IPS DF 6.9 (cell line): Measurements from ENCODE around the gene THSD7B.

Source experiments
- DNase-seq: peaks from one replicate; pipeline ENCODE4 v3.0.0-alpha.2; 2013; ENCODE audit warnings: low read depth, low spot score
- H3K27ac ChIP-seq: one replicate; pipeline ENCODE4 v1.5.1; 2013; ENCODE audit warnings: low read length, control low read depth
- H3K27me3 ChIP-seq: 2 replicates; pipeline ENCODE4 v1.6.1; 2013; ENCODE audit warnings: mild to moderate bottlenecking, low read length; ENCODE audit not compliant: control insufficient read depth, insufficient read depth
- H3K36me3 ChIP-seq: 2 replicates; pipeline ENCODE4 v1.6.1; 2013; ENCODE audit warnings: low read length; ENCODE audit not compliant: control insufficient read depth, insufficient read depth
- H3K4me1 ChIP-seq: 2 replicates; pipeline ENCODE4 v1.6.1; 2013; ENCODE audit warnings: low read length; ENCODE audit not compliant: control insufficient read depth, insufficient read depth
- H3K4me3 ChIP-seq: 2 replicates; pipeline ENCODE4 v1.5.1; 2013; ENCODE audit warnings: mild to moderate bottlenecking, low read length
- H3K9me3 ChIP-seq: 2 replicates; pipeline ENCODE4 v1.6.1; 2013; ENCODE audit warnings: low read length, inconsistent platforms; ENCODE audit not compliant: control insufficient read depth, insufficient read depth
- WGBS: extraction: QIAGEN DNeasy Blood & Tissue Kit; methylation state at CpG from one replicate; pipeline ENCODE4 v1.1.7; 2013; ENCODE audit warnings: mixed read lengths, missing lambda C conversion rate; ENCODE audit not compliant: insufficient read length, insufficient coverage; 5-methylcytosine and 5-hydroxymethylcytosine counted together

Gene THSD7B

GRCh38 chr2:137190411-137191195 lies 425.3 kb downstream of the THSD7B start:
- no CpG with 5 or more reads among the region's 13 CpGs for WGBS
- no peaks in the 10 kb centered on the region for H3K4me1 ChIP-seq
- no peaks in the 10 kb centered on the region for H3K27me3 ChIP-seq
- no peaks in the 10 kb centered on the region for H3K36me3 ChIP-seq
- no peak overlapping the region for H3K4me3 ChIP-seq
- no peak overlapping the region for H3K27ac ChIP-seq
- no peaks in the 10 kb centered on the region for H3K9me3 ChIP-seq
- DNase-seq: no peak

DNA sequence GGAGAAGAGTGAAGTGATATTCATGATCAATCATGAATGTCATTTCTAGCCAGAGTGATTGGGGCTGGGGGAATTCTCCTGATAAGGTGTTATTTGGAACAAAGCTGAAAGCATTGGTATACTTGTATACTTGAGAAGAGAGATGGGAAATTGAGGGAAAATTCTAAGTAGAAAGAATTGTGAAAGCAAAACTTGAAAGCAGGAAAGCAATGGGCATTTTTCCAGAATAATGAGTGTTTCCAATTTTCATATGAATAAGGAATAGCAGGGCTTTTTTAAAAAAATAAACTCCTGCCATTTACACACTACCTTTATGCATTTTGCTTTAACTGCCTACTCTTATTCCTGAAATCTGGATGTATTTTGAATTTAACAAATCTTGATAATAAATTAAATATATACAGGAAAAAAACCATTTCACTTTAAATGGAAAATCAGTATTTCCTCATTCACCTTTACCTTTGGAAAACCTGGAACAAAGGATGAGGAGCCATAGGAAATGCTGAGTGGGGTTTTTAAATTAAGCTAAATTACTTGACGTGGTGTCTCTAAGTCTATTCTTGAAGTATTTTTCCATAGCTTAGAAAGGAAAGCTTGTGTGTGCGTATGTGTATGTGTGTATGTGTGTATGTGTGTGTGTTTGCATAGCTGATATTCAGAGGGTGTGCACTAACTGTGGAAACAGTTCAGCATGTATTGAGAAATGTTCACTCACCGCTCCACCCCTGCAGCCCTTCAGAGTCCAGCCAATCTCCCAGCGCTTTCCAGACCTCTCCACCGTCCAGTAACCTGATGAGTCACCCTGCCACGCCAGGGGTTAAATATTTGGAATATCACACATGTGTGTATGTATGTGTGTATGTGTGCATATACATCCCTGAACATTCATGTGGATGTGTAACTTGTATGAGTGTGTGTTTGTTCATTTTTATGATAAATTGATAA lies 427.3 kb downstream of the THSD7B start:
- no CpG with 5 or more reads among the region's 6 CpGs for WGBS
- DNase-seq: no peak
- no peak overlapping the region for H3K27ac ChIP-seq
- no peaks in the 10 kb centered on the region for H3K9me3 ChIP-seq
- H3K4me1 ChIP-seq: no peaks in the 10 kb centered on the region
- H3K27me3 ChIP-seq: no peaks in the 10 kb centered on the region
- no peak overlapping the region for H3K4me3 ChIP-seq
- no peaks in the 10 kb centered on the region for H3K36me3 ChIP-seq

- H3K27ac ChIP-seq: no peak overlapping the region
- WGBS: no CpG with 5 or more reads among the region's 3 CpGs
- H3K27me3 ChIP-seq: no peaks in the 10 kb centered on the region
- DNase-seq: no peak
- no peaks in the 10 kb centered on the region for H3K9me3 ChIP-seq
- H3K4me1 ChIP-seq: no peaks in the 10 kb centered on the region
- H3K36me3 ChIP-seq: no peaks in the 10 kb centered on the region
- H3K4me3 ChIP-seq: no peak overlapping the region
Observed at GRCh38 chr2:137193401-137193800, 428.1 kb downstream of the THSD7B start.

DNA sequence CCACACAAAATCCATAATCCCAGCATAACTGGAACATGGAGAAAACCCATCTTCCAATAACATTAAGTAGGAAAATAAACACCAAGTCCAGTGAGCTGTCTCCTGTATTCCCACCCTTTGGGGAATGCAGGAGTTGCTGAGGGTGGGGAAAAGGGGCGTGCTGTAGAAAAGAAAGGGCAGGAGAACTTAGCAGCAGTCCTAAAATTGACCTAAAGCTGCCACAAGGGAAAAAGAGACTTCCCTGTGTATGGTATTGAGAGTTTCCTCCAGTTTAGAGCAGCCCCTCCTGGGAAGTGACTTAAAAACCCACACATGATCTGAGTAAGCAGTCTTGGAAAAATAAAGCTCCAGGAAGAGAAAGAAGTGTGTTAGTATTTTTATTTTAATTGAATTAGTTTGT lies 428.8 kb downstream of the THSD7B start:
- WGBS: no CpG with 5 or more reads among the region's 1 CpG
- DNase-seq: no peak
- Histone ChIP-seq H3K4me3 (no peak overlapping the region), H3K27me3 (no peaks in the 10 kb centered on the region), H3K36me3 (no peaks in the 10 kb centered on the region), H3K9me3 (no peaks in the 10 kb centered on the region), H3K27ac (no peak overlapping the region), H3K4me1 (no peaks in the 10 kb centered on the region)

GRCh38 chr2:137199751-137200150 lies 434.4 kb downstream of the THSD7B start:
- no peaks in the 10 kb centered on the region for H3K4me1 ChIP-seq
- H3K36me3 ChIP-seq: no peaks in the 10 kb centered on the region
- WGBS: 100% methylated on average over 1 of the region's 1 CpG
- H3K27ac ChIP-seq: no peak overlapping the region
- DNase-seq: no peak
- no peak overlapping the region for H3K4me3 ChIP-seq
- H3K27me3 ChIP-seq: no peaks in the 10 kb centered on the region
- H3K9me3 ChIP-seq: no peaks in the 10 kb centered on the region

DNA sequence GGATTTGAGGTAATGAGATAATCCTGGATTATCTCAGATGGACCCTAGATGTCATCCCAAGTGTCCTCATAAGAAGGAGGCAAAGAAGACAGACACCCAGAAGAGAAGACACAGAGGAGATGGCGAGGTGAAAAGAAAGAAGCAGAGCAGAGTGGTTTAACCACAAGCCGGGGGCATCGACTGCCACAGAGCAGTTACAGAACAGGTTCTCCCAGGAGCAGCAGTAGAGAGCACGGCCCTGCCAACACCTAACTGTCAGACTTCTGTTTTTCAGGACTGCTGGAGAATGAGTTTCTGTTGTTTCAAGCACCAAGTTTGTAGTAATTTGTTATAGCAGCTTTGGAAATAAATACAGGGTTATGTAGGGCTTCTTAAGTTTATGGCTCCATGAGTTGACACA lies 437.0 kb downstream of the THSD7B start:
- H3K27ac ChIP-seq: no peak overlapping the region
- H3K4me3 ChIP-seq: no peak overlapping the region
- H3K36me3 ChIP-seq: no peaks in the 10 kb centered on the region
- H3K9me3 ChIP-seq: no peaks in the 10 kb centered on the region
- WGBS: no CpG with 5 or more reads among the region's 4 CpGs
- H3K4me1 ChIP-seq: no peaks in the 10 kb centered on the region; the same call in 1 of the 2 replicates
- H3K27me3 ChIP-seq: no peaks in the 10 kb centered on the region
- DNase-seq: no peak

DNA sequence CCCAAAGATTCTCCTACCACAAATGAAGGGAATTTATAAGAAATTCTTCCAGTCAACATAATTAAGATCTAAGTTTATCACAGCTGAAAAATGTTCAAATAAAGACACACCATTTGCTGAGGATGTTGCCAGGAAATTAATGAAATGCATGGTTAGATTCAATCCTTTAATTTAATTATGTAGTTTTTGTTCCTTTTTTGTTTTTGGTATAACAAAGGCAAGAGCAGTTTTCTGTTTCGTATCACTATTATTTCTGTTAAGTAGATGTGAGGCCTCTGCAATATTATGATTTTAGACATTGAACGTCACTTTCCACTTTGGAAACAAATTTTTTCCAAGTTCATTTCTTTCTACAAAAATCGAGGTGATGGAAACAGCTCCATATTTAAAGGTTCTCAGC lies 440.0 kb downstream of the THSD7B start:
- H3K27me3 ChIP-seq: no peaks in the 10 kb centered on the region
- no CpG with 5 or more reads among the region's 3 CpGs for WGBS
- H3K4me1 ChIP-seq: peaks cover 2% of the 10 kb centered on the region; the same call in 1 of the 2 replicates
- H3K9me3 ChIP-seq: no peaks in the 10 kb centered on the region
- no peak overlapping the region for H3K4me3 ChIP-seq
- DNase-seq: no peak
- no peaks in the 10 kb centered on the region for H3K36me3 ChIP-seq
- H3K27ac ChIP-seq: no peak overlapping the region

GRCh38 chr2:137206069-137206468 lies 440.7 kb downstream of the THSD7B start:
- no peak overlapping the region for H3K4me3 ChIP-seq
- no CpG with 5 or more reads among the region's 3 CpGs for WGBS

GRCh38 chr2:137207030-137207429 lies 441.7 kb downstream of the THSD7B start:
- Histone ChIP-seq H3K36me3 (no peaks in the 10 kb centered on the region), H3K4me1 (peaks cover 2% of the 10 kb centered on the region; the same call in 1 of the 2 replicates), H3K9me3 (no peaks in the 10 kb centered on the region), H3K27me3 (no peaks in the 10 kb centered on the region), H3K4me3 (no peak overlapping the region), H3K27ac (no peak overlapping the region)
- WGBS: no CpG with 5 or more reads among the region's 1 CpG
- no peak for DNase-seq

More at GRCh38 chr2:137206069-137206468, 440.7 kb downstream of the THSD7B start:
- DNase-seq: no peak
- Histone ChIP-seq H3K9me3 (no peaks in the 10 kb centered on the region), H3K4me1 (peaks cover 2% of the 10 kb centered on the region; the same call in 1 of the 2 replicates), H3K27me3 (no peaks in the 10 kb centered on the region), H3K36me3 (no peaks in the 10 kb centered on the region), H3K27ac (no peak overlapping the region)

DNA sequence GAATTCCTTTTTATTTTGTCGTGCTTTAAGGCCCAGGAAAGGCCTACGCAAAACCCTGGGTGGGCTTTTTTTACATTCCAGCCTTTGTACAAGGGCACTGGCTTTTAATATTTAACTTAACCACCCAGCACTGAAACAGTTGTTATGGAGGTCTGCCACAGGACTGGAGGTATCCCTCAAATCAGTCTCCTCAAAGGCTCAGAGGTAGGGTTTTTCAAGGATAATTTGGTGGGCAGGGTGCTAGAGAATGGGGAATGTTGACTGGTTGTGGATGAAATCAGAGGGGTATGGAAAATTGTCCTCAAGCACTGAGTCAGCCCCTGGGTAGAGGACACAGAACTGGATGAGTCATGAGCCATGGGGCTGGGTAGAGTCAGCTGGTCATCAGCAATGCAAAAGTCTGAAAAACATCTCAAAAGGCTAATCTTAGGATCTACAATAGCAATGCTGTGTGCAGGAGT lies 443.1 kb downstream of the THSD7B start:
- no peaks in the 10 kb centered on the region for H3K9me3 ChIP-seq
- DNase-seq: no peak
- no peaks in the 10 kb centered on the region for H3K36me3 ChIP-seq
- H3K4me1 ChIP-seq: peaks cover 2% of the 10 kb centered on the region; the same call in 1 of the 2 replicates
- no peaks in the 10 kb centered on the region for H3K27me3 ChIP-seq
- no peak overlapping the region for H3K4me3 ChIP-seq
- WGBS: no CpG with 5 or more reads among the region's 2 CpGs
- no peak overlapping the region for H3K27ac ChIP-seq
